IPS DF 19.7 (cell line): ENCODE data around the gene CDC42EP5.
"Not testable (repeated sequence)": the region's sequence is repeated elsewhere in the genome, so short reads cannot be mapped to it uniquely, and the experiment has no call there.

ENCODE experiments used
- DNase-seq: peaks from one replicate; pipeline ENCODE4 v3.0.0-alpha.2; 2013; ENCODE audit warnings: low read depth, low spot score

Gene CDC42EP5

GRCh38 chr19:54473071-54473891, at the start of gene CDC42EP5:
Gene CDC42EP5, minus strand, starts transcription at chr19:54473296. Its CDS starts 7,749 bp downstream, at chr19:54465547.
- DNase-seq: no peak

DNA sequence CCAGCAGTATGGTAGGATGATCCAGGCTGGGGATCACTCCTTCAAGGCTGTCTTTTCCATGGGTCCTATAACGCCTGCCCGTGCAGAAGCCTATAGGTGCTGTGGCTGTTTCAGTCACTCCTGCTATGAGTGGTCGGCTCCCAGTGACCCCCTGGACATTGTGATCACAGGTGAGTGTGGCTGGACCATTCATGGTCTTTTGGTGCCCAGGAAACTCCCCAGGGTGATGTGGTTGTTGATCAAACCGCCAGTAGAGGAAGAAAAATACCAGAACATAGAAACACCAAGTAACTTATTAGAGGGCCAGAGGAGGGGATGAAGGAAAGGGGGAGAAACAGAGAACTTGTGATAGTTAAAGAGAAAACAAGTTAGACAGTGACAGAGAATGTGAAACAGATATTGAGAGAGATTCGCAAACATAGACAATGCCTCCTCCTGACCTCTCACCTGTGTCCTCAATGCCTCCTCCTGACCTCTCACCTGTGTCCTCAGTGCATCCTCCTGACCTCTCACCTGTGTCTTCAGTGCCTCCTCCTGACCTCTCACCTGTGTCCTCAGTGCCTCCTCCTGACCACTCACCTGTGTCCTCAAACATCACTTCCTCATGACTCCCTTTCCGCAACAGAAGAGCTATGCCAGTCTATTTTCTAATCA, 48.9 kb upstream of the CDC42EP5 start:
- DNase-seq: no peak

DNA sequence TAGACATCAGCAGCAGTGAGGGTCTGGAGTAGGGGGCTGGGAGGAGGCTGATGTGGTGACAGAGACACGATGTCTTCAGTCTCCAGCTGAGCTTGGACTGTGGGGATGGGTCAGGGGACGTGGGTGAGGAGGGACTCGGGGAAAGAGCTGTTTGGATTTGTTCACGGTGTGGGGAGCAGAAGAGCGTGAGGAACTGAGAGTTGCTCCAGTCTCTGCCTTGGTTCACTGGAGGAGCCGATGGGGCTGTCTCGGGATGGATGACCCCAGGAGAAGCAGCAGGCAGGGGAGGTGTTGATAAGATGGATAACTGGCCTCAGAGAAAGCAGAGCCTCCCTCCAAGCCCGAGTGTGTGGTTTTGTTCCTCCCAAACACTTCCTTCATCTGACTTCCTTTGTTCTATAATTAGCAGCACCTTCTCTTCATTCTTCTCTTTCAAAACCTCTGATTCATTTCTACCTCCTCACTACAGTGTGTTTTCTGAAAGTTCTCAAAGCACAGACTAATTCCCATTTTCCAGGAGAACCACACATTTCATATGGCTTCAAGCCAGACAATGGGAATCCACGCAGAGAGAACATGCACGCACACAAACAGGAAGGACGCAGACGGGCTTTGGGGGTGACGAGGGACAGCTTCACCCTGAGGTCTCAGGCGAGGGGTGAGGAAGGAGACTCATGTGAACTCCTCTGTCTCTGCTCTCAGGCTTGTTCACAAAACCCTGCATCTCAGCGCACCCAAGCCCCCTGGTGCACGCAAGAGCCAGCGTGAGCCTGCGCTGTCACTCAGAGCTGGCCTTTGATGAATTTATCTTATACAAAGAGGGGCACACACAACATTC, 48.1 kb upstream of the CDC42EP5 start:
- no peak for DNase-seq

- no peak for DNase-seq
These were observed 45.7 kb upstream of the CDC42EP5 start for GRCh38 chr19:54518844-54519243.

GRCh38 chr19:54517483-54517882, 44.4 kb upstream of the CDC42EP5 start:
- no peak for DNase-seq

DNA sequence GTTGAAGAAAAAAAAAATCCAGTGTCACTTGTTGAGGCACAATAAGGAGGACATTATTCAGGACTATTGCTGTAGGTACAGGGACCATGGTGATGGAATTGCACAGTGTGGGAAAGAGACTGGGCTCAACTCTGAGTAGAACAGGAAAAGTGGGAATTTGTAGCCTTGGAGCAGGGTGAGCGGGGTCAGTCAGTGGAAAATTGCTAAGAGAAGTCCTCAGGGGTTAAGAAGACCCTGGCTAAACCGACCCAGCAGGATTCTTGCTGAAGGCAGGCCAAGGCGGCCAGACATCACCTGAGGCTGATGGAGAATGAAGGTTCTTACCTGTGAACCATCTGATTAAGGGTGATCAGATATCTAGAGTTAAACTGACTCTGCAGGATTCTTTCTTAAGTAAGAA, 42.1 kb upstream of the CDC42EP5 start:
- DNase-seq: no peak

DNA sequence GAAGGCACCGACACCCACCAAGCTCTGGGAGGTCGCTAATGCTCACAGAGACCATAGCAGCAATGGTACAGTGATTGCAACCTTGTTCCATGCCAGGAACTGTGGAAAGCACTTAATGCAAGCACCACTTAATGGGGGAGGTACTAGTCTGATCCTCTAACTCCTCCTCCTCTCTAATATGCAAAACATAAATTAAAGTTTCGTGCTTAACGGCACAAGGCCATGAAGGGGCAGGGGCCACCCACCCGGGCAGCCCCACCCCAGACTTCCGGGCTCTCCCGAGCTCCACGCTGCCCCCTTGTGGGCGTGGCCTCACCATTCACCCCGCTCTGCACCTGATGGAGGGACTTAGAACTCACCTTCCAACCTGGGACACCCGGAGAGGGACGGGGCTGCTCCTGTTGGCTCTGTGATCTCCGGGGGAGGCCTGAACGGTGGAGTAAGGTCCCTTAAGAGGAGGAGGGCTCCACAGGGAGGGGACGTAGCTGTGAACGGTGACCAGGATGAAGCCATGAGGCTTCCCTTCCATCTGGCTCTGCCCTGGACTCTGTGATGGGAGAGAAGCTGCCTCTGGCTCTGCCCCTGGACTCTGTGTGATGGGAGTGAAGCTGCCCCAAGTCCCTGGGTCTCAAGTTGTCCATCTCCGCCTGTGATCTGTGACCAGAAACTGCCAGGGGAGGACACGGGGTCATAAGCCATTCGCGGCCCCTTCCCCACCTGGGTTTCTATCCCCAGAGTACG, 36.3 kb upstream of the CDC42EP5 start:
- not testable (repeated sequence) for DNase-seq

- DNase-seq: not testable (repeated sequence)
These were observed 35.4 kb upstream of the CDC42EP5 start for GRCh38 chr19:54508487-54508886.

- no peak for DNase-seq
These were observed 34.7 kb upstream of the CDC42EP5 start for GRCh38 chr19:54507824-54508223.

- DNase-seq: not testable (repeated sequence)
These were observed 34.1 kb upstream of the CDC42EP5 start for GRCh38 chr19:54507038-54507717.

GRCh38 chr19:54506079-54506478, 33.0 kb upstream of the CDC42EP5 start:
- no peak for DNase-seq

- not testable (repeated sequence) for DNase-seq
These were observed 32.4 kb upstream of the CDC42EP5 start for GRCh38 chr19:54505542-54505941.

- DNase-seq: no peak
These were observed 29.5 kb upstream of the CDC42EP5 start, which contains the start of gene LAIR2 for GRCh38 chr19:54502518-54503048. Gene LAIR2, plus strand, starts transcription at chr19:54502831. Its CDS starts 88 bp downstream, at chr19:54502919.

- not testable (repeated sequence) for DNase-seq
These were observed 25.3 kb upstream of the CDC42EP5 start for GRCh38 chr19:54498451-54498772.

DNA sequence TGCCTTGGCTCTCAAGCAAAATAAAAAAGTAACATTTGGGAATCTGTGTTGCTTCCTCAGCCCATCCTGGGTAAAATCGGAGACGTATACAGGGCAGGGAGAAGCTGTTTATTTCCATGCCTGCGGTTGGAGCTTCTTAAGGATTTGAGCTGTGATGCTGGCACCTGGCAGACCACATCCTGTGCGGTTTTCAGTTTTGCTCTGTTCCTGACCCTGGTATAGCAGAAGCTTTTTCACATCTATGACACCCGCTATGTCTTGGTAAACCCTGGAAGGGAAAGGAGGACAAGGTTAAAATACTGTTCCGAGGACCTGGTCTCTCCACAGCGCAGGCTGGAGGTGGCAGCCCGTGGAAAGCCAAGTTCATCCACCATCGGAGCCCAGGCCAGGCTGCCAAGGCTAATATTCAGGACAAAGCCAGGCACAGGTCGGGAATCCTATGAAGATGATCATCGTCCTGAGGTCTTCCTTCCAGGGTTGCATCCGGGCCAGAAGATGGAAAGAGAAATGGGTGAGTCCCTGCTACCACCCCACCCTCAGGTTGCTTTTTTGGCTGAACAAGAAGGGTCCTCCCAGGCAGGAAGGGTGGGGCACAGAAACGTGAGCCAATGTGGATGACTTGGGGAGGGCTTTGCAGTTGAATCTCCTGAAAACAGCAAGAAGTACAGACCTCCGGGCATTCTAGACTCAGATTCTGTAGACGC, 24.8 kb upstream of the CDC42EP5 start:
- not testable (repeated sequence) for DNase-seq

GRCh38 chr19:54495284-54495683, 22.2 kb upstream of the CDC42EP5 start:
- not testable (repeated sequence) for DNase-seq

- DNase-seq: no peak
These were observed 21.0 kb upstream of the CDC42EP5 start for GRCh38 chr19:54493967-54494585.

- not testable (repeated sequence) for DNase-seq
These were observed 20.0 kb upstream of the CDC42EP5 start for GRCh38 chr19:54493056-54493455.

DNA sequence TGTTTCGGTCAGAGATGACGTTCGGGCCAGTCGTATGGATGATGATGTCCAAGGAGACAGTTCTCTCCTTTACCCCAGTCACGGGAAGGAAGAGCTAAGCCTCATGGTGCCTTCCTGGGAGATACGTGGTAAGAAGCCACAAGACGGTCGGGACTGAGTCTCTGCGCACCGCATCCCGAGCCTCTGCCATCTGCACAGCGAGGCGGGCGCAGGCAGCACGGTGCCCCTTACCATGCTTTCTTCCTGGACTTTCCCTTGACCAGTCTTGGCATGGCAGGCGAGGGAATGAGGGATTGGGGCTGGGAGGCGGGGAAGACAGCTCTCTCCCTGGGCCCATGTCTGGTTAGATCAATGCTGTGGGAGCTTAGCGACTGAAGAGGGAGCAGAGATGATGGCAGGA, 19.5 kb upstream of the CDC42EP5 start:
- DNase-seq: no peak
